Activated CD8-positive, alpha-beta memory T cell treated with anti-CD3 and anti-CD28 coated beads for 24 hours (primary cell): Measurements from ENCODE around the gene SLC22A12.

ENCODE experiments used
- DNase-seq: peaks from one replicate; pipeline ENCODE4 v3.0.0-alpha.2; 2020

The SLC22A12 gene

GRCh38 chr11:64605656-64606585 is 14.9 kb downstream of the SLC22A12 start:
- no peak for DNase-seq

GRCh38 chr11:64606796-64607380 is 15.9 kb downstream of the SLC22A12 start:
- DNase-seq: no peak

GRCh38 chr11:64607381-64607985 is 16.5 kb downstream of the SLC22A12 start:
- no peak for DNase-seq

GRCh38 chr11:64608046-64608445 is 17.0 kb downstream of the SLC22A12 start:
- no peak for DNase-seq

GRCh38 chr11:64608636-64609035 is 17.6 kb downstream of the SLC22A12 start:
- no peak for DNase-seq

- no peak for DNase-seq
These were observed 18.5 kb downstream of the SLC22A12 start for GRCh38 chr11:64609436-64610047.

GRCh38 chr11:64610596-64610995 is 19.6 kb downstream of the SLC22A12 start:
- DNase-seq: no peak

- DNase-seq: no peak
These were observed 20.2 kb downstream of the SLC22A12 start for GRCh38 chr11:64611176-64611575.

- DNase-seq: no peak
These were observed 21.0 kb downstream of the SLC22A12 start for GRCh38 chr11:64611869-64612646.

- DNase-seq: no peak
These were observed 22.6 kb downstream of the SLC22A12 start for GRCh38 chr11:64613648-64614047.

GRCh38 chr11:64614917-64615316 is 23.9 kb downstream of the SLC22A12 start:
- DNase-seq: no peak

- DNase-seq: no peak
These were observed 25.8 kb downstream of the SLC22A12 start for GRCh38 chr11:64616817-64617216.

GRCh38 chr11:64619196-64619595 is 28.2 kb downstream of the SLC22A12 start:
- no peak for DNase-seq

- DNase-seq: no peak
These were observed 28.9 kb downstream of the SLC22A12 start for GRCh38 chr11:64619811-64620380.

GRCh38 chr11:64620381-64620971 is 29.5 kb downstream of the SLC22A12 start:
- DNase-seq: no peak

- no peak for DNase-seq
These were observed 30.4 kb downstream of the SLC22A12 start for GRCh38 chr11:64621283-64622019.

- no peak for DNase-seq
These were observed 31.7 kb downstream of the SLC22A12 start for GRCh38 chr11:64622681-64623080.

GRCh38 chr11:64624883-64625481 is 34.0 kb downstream of the SLC22A12 start:
- no peak for DNase-seq

- no peak for DNase-seq
These were observed 35.6 kb downstream of the SLC22A12 start for GRCh38 chr11:64626637-64627036.

GRCh38 chr11:64627371-64627770 is 36.4 kb downstream of the SLC22A12 start:
- DNase-seq: no peak

GRCh38 chr11:64628596-64628995 is 37.6 kb downstream of the SLC22A12 start:
- no peak for DNase-seq
